Lower lobe of right lung (tissue), 2 donors: ENCODE data around the gene PCBD2. TPM values are rescaled to one million over a fixed set of nuclear protein-coding genes. Genes with fewer than 3 reads are reported as not detected.
"Not testable (repeated sequence)": the region's sequence is repeated elsewhere in the genome, so short reads cannot be mapped to it uniquely, and the experiment has no call there.

Source experiments
- ATAC-seq, 2 donors: fragments of 200-7000 bp; cut with Tn5 transposase; one replicate each; pipeline ENCODE4 v1.9.1; 2020 to 2022; ENCODE audit warnings: mild to moderate bottlenecking in 2 of 2, moderate library complexity in 2 of 2
- DNase-seq: peaks from one replicate; pipeline ENCODE4 v3.0.0-alpha.2; 2020
- H3K27ac ChIP-seq: fragments of 200-600 bp; one replicate; pipeline ENCODE4 v1.8.0; 2022
- H3K27me3 ChIP-seq: fragments of 200-600 bp; one replicate; pipeline ENCODE4 v1.8.0; 2022; ENCODE audit warnings: low read depth
- H3K36me3 ChIP-seq: fragments of 200-600 bp; one replicate; pipeline ENCODE4 v1.8.0; 2022; ENCODE audit warnings: mild to moderate bottlenecking
- H3K4me1 ChIP-seq: fragments of 200-600 bp; one replicate; pipeline ENCODE4 v1.8.0; 2022
- H3K4me3 ChIP-seq: fragments of 200-600 bp; one replicate; pipeline ENCODE4 v1.8.0; 2022; ENCODE audit warnings: mild to moderate bottlenecking
- H3K9me3 ChIP-seq: fragments of 200-600 bp; one replicate; pipeline ENCODE4 v1.8.0; 2022
- CTCF ChIP-seq: fragments of 200-600 bp; IDR thresholded peaks from one replicate; pipeline ENCODE4 v1.8.0; 2022; ENCODE audit warnings: antibody characterized with exemption, mild to moderate bottlenecking
- intact Hi-C: fragments of 100-400 bp; cut with DNase I; formaldehyde crosslinking; loops from one replicate; pipeline ENCODE4 v1.11.0; 2022
- total RNA-seq: library from RNA; stranded (reverse); fragmentation: NEBNext Ultra II Directional; extraction: Animal tissue kit (Norgen Biotek cat#: 25700); gene quantifications from one replicate; pipeline ENCODE4 v1.2.1, GENCODE V29; 2021
- donor health status: DM: no; HTN: yes; CAD: no; lungs with severe emphysema.

The PCBD2 gene
- total RNA-seq, 1 donor from 2014 or later = 13.1 TPM

DNA sequence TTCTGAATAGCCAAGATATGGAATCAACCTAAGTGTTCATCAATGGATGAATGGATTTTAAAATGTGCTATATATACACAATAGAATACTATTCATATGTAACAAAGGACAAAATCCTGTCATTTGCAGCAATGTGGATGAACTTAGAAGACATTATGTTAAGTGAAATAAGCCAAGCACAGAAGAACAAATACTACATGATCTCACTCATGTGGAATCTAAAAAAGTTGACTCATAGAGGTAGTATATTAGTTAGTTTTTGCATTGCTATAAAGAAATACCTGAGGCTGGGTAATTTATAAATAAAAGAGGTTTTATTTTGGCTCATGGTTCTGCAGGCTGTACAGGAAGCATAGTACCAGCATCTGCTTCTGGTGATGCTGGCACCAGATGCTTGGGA, 70.9 kb downstream of the PCBD2 start:
- Histone ChIP-seq H3K4me1 (no peaks in the 10 kb centered on the region), H3K9me3 (peaks cover 15% of the 10 kb centered on the region), H3K27me3 (no peaks in the 10 kb centered on the region), H3K4me3 (no peak overlapping the region), H3K36me3 (no peaks in the 10 kb centered on the region), H3K27ac (no peak overlapping the region)
- ATAC-seq (no peak), DNase-seq (no peak)
- TF ChIP-seq CTCF = no peak
- intact Hi-C loops = no loop called here

- Histone ChIP-seq H3K9me3 (peaks cover 20% of the 10 kb centered on the region), H3K27ac (no peak overlapping the region), H3K36me3 (no peaks in the 10 kb centered on the region), H3K27me3 (no peaks in the 10 kb centered on the region), H3K4me1 (no peaks in the 10 kb centered on the region), H3K4me3 (no peak overlapping the region)
- ATAC-seq (no peak), DNase-seq (no peak)
- intact Hi-C loops = no loop called here
- no peak for TF ChIP-seq CTCF
These were observed 71.9 kb downstream of the PCBD2 start for GRCh38 chr5:134976841-134977240.

GRCh38 chr5:134979416-134979815, 74.5 kb downstream of the PCBD2 start:
- ATAC-seq (no peak), DNase-seq (no peak)
- Histone ChIP-seq H3K27ac (no peak overlapping the region), H3K9me3 (peaks cover 38% of the 10 kb centered on the region), H3K4me3 (no peak overlapping the region), H3K36me3 (no peaks in the 10 kb centered on the region), H3K4me1 (no peaks in the 10 kb centered on the region), H3K27me3 (no peaks in the 10 kb centered on the region)
- TF ChIP-seq CTCF = no peak
- intact Hi-C loops = no loop called here

DNA sequence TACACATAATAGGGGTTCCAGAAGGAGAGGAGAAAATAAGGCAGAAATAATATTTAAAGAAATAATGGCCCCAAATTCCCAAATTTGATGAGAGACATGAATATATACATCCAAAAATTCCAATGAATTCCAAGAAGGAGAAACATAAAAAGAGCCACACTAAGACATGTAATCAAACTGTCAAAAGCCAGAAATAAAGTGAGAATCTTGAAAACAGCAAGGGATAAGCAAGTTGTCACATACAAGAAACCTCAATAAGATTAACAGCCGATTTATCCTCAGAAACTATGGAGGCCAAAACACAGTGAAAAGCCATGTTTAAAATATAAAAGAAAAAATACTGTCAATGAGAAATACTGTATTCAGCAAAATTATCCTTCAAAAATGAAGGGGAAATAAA, 77.3 kb downstream of the PCBD2 start:
- H3K9me3 ChIP-seq = peaks cover 33% of the 10 kb centered on the region
- no peaks in the 10 kb centered on the region for H3K27me3 ChIP-seq
- DNase-seq (no peak), ATAC-seq (no peak)
- no peak overlapping the region for H3K27ac ChIP-seq
- H3K36me3 ChIP-seq = no peaks in the 10 kb centered on the region
- H3K4me1 ChIP-seq = no peaks in the 10 kb centered on the region
- TF ChIP-seq CTCF = no peak
- intact Hi-C loops = no loop called here
- no peak overlapping the region for H3K4me3 ChIP-seq

DNA sequence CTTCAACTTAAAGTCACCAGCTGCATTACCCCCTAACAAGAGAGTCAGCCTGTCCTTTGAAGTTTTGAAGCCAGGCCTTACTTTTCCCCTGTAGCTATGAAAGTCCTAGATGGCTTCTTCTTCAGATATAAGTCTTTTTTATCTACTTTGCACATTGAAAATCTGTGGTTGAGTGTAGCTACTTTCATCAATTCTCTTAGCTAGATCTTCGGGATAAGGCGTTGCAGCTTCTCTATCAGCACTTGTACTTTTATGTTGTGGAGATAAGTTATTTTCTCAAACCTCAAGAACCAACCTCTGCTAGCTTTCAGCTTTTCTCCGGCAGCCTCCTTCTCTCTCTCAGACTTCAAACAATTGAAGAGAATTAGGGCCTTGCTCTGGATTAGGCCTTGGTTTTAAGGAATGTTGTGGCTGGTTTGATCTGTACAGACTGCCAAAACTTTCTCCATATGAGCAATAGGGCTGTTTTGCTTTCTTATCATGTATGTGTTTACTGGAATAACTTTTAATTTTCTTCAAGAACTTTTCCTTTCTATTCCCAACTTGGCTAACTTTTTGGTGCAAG, 84.4 kb downstream of the PCBD2 start:
- no peaks in the 10 kb centered on the region for H3K27me3 ChIP-seq

DNA sequence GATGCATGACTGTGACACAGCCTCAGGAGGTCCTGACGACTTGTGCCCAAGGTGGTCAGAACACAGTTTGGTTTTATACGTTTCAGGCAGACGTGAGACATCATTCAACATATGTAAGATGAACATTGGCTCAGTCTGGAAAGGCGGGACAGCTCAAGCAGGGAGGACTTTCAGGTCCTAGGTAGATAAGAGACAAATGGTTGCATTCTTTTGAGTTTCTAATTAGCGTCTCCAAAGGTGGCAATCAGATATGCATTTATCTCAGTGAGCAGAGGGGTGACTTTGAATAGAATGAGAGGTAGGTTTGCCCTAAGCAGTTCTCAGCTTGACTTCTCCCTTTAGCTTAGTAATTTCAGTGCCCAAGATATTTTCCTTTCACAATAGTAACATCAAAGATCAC, 85.3 kb downstream of the PCBD2 start:
- H3K36me3 ChIP-seq, H3K27me3 ChIP-seq, DNase-seq, H3K4me3 ChIP-seq, H3K9me3 ChIP-seq, H3K4me1 ChIP-seq, intact Hi-C loops, ATAC-seq, H3K27ac ChIP-seq: not testable (repeated sequence)

More for the DNA sequence above, 84.4 kb downstream of the PCBD2 start:
- H3K27ac ChIP-seq = no peak overlapping the region
- H3K4me1 ChIP-seq = no peaks in the 10 kb centered on the region
- no peak for TF ChIP-seq CTCF
- DNase-seq (no peak), ATAC-seq (no peak)
- H3K9me3 ChIP-seq = no peaks in the 10 kb centered on the region
- intact Hi-C loops = no loop called here
- no peaks in the 10 kb centered on the region for H3K36me3 ChIP-seq
- no peak overlapping the region for H3K4me3 ChIP-seq
